Right lobe of liver (tissue), 4 donors: Measurements from ENCODE around the gene HOXD3.

ENCODE experiments used
- CTCF ChIP-seq, 4 donors: fragments of 200-600 bp in 3 of 4; fragments of 450-650 bp in 1 of 4; IDR thresholded peaks; one replicate each; pipeline versions ENCODE4 v1.5.1 to v1.8.0; 2016 to 2022; ENCODE audit warnings: antibody characterized with exemption in 4 of 4, mild to moderate bottlenecking in 2 of 4
- POLR2A ChIP-seq: fragments of 450-650 bp; IDR thresholded peaks from one replicate; pipeline ENCODE4 v1.6.1; 2017; ENCODE audit warnings: antibody characterized with exemption, mild to moderate bottlenecking
- donor health status: DM: no; HTN: no; CAD: no.
- donor health status: DM: no; HTN: no; CAD: no.
- donor health status: DM: no; HTN: yes; CAD: no.

DNA sequence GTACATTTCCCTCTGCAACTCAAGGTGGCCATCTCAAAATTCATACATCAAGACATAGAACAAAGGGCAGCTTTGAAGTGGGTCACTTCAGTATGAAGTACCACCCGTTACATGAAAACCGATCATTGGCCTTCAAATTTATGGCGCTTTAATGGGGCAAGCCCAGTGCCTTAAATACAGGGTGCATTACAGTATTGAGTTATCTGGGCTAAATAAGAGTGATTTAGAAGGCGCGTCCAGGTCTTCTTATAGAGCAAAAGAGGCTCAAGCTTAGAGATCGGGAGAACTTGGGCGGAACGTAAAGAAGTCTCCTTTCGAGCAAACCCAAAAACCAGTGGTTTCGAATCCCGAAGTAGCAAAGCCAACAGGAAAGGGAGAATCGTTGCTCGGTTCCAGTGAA lies 7.1 kb downstream of the HOXD3 start:
- TF ChIP-seq CTCF (IDR thresholded peaks at IDR 0.05) (no peak), POLR2A (no peak)
